ENCODE measurements around the gene PID1. TPM values are rescaled to one million over a fixed set of nuclear protein-coding genes. Genes with fewer than 3 reads are reported as not detected.

Gene PID1
- total and polyA plus RNA-seq, 3 donors from 2014 or later = 8.1 to 15.5 (median 14.8) TPM

DNA sequence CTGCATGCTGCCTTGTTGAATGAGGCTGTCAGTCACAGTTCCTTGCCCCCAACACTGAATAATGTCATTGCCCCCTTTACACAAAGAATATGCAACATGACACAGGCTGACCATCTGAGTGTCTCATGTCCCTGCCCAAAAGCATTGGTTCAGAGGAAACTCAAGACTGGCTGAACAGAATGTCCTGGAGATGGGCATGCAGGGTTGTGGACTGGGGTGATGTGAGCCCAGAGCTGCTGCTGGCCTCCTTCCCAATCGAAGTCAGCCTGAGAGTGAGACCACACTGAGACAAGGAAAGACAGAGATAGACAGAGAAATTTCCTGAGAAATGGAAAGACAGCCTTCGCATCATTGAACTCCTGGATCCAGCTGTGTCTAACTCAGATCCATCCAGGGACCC, 110.1 kb downstream of the PID1 start:
- no peak for TF ChIP-seq POLR2A (IDR thresholded peaks at IDR 0.05)
- TF ChIP-seq, protein P1, sequence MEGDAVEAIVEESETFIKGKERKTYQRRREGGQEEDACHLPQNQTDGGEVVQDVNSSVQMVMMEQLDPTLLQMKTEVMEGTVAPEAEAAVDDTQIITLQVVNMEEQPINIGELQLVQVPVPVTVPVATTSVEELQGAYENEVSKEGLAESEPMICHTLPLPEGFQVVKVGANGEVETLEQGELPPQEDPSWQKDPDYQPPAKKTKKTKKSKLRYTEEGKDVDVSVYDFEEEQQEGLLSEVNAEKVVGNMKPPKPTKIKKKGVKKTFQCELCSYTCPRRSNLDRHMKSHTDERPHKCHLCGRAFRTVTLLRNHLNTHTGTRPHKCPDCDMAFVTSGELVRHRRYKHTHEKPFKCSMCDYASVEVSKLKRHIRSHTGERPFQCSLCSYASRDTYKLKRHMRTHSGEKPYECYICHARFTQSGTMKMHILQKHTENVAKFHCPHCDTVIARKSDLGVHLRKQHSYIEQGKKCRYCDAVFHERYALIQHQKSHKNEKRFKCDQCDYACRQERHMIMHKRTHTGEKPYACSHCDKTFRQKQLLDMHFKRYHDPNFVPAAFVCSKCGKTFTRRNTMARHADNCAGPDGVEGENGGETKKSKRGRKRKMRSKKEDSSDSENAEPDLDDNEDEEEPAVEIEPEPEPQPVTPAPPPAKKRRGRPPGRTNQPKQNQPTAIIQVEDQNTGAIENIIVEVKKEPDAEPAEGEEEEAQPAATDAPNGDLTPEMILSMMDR (IDR thresholded peaks at IDR 0.05) = no peak
- Histone ChIP-seq H3K27ac (no peak overlapping the region), H3K9me3 (no peaks in the 10 kb centered on the region), H3K36me3 (ENCODE audit: low read depth, missing control alignments) (no peaks in the 10 kb centered on the region), H3K27me3 (no peaks in the 10 kb centered on the region), H3K4me3 (no peak overlapping the region), H3K4me1 (no peaks in the 10 kb centered on the region)
- 88 to 90% methylated on average over 2 of the region's 2 CpGs for WGBS, 2 donors
- no peak for DNase-seq
- intact Hi-C loops (cut with DNase I; ENCODE audit: low total_unique reads) = no loop called here

DNA sequence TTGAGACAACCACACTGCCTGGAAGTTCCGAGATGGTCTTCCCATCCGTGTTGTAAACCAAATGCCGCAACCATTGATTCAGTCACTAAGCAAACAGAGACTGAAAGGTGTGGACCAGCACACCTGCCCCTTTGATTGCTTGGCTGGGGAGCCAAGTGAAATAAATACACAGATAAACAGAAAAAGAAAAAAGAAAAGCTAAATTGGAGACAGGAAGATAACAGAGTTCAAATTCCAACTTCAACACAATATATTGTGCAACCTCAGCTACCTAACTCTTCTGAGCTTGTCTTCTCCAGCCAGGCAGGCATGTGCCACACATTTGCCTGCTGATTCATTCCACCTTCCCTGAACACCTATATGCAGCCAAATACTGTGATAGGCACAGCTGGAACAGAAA, 110.9 kb downstream of the PID1 start:
- intact Hi-C loops (cut with DNase I; ENCODE audit: low total_unique reads) = no loop called here
- Histone ChIP-seq H3K36me3 (ENCODE audit: low read depth, missing control alignments) (no peaks in the 10 kb centered on the region), H3K9me3 (no peaks in the 10 kb centered on the region), H3K4me3 (no peak overlapping the region), H3K27ac (no peak overlapping the region), H3K27me3 (no peaks in the 10 kb centered on the region), H3K4me1 (no peaks in the 10 kb centered on the region)
- TF ChIP-seq POLR2A (IDR thresholded peaks at IDR 0.05) = no peak
- TF ChIP-seq, protein P1 (IDR thresholded peaks at IDR 0.05) = no peak
- 93 to 94% methylated on average over 3 of the region's 3 CpGs for WGBS, 2 donors
- no peak for DNase-seq

DNA sequence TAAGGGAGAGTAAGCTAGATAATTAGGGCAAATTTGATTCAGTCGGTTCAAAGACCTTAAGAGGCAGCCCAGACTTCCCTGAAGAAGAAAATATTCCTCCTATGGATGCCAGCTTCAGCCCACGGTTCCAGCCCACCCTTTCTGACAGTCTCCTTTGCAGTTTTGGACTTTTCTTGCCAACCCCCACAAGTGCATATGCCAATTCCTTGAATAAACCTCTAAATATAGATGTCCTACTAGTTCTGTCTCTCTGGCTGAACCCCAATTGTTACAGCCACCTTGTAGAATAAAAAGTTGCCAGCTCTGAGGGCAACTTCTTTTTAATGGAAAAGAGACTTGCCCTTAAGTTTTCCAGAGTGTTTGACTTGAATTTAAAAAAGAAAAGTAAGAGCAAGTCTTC, 111.7 kb downstream of the PID1 start:
- Histone ChIP-seq H3K9me3 (no peaks in the 10 kb centered on the region), H3K27me3 (no peaks in the 10 kb centered on the region), H3K36me3 (ENCODE audit: low read depth, missing control alignments) (no peaks in the 10 kb centered on the region), H3K27ac (no peak overlapping the region), H3K4me1 (no peaks in the 10 kb centered on the region), H3K4me3 (no peak overlapping the region)
- intact Hi-C loops (cut with DNase I; ENCODE audit: low total_unique reads) = no loop called here
- 63 to 69% methylated on average over 2 of the region's 2 CpGs for WGBS, 2 donors
- TF ChIP-seq, protein P1 (IDR thresholded peaks at IDR 0.05) = no peak
- TF ChIP-seq POLR2A (IDR thresholded peaks at IDR 0.05) = no peak
- no peak for DNase-seq

DNA sequence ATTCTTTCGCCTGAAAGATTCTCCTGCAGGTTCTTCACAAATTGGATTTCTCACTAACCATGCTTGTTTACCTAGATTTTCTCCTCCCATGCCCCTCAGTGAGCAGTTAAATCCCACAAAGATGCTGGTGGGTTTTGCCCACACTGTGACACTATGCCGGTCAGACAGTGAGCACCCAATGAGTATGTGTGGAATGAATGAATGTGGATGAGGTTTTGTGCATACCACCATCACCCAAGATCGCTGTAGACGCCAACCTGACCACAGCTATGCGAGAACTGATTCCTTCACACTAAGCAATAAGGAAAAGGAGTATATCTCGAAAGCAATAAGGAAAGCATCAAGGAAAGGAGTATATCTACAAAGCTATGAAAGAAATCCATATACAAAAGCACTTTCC, 116.7 kb downstream of the PID1 start:
- Histone ChIP-seq H3K4me3 (no peak overlapping the region), H3K4me1 (no peaks in the 10 kb centered on the region), H3K27ac (no peak overlapping the region), H3K9me3 (no peaks in the 10 kb centered on the region), H3K27me3 (no peaks in the 10 kb centered on the region), H3K36me3 (ENCODE audit: low read depth, missing control alignments) (no peaks in the 10 kb centered on the region)
- DNase-seq = no peak
- intact Hi-C loops (cut with DNase I; ENCODE audit: low total_unique reads) = no loop called here
- TF ChIP-seq, protein P1 (IDR thresholded peaks at IDR 0.05) = no peak
- TF ChIP-seq POLR2A (IDR thresholded peaks at IDR 0.05) = no peak
- 95 to 97% methylated on average over 6 of the region's 6 CpGs for WGBS, 2 donors

DNA sequence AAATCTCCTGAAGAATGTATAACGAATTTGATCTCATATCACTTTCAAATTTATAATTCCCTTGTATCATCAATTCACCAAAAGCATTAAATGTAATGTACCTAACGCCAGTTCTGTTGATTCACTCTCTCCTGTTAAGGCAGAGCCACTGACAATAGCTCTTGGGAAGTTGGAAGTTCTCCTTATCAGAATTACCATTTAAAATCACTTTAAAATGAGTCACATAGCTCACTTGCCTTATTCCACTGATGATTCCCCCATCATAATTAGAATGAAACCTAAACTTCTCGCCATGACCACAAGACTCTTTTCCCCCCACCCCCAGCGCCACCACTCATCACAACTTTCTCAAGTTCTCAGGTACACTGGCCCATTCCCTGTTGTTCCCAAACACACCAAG, 117.1 kb downstream of the PID1 start:
- DNase-seq = no peak
- Histone ChIP-seq H3K4me3 (no peak overlapping the region), H3K36me3 (ENCODE audit: low read depth, missing control alignments) (no peaks in the 10 kb centered on the region), H3K4me1 (no peaks in the 10 kb centered on the region), H3K27me3 (no peaks in the 10 kb centered on the region), H3K27ac (no peak overlapping the region), H3K9me3 (no peaks in the 10 kb centered on the region)
- 89 to 91% methylated on average over 4 of the region's 4 CpGs for WGBS, 2 donors
- TF ChIP-seq POLR2A (IDR thresholded peaks at IDR 0.05) = no peak
- TF ChIP-seq, protein P1 (IDR thresholded peaks at IDR 0.05) = no peak
- intact Hi-C loops (cut with DNase I; ENCODE audit: low total_unique reads) = no loop called here
